ENCODE measurements around the gene PHPT1. TPM values are rescaled to one million over a fixed set of nuclear protein-coding genes. Genes with fewer than 3 reads are reported as not detected.

PHPT1 gene
- total RNA-seq, 1 donor from 2014 or later: 215 TPM

GRCh38 chr9:136823136-136824046, 25.8 kb upstream of the PHPT1 start:
- Histone ChIP-seq H3K27ac (ENCODE audit: low read depth, low read length) (no peak overlapping the region), H3K27me3 (ENCODE audit: insufficient read depth, low read length) (no peaks in the 10 kb centered on the region), H3K36me3 (ENCODE audit: insufficient read depth, low read length) (peaks cover 4% of the 10 kb centered on the region), H4K20me1 (ENCODE audit: insufficient read depth, low read length) (peaks cover 39% of the 10 kb centered on the region), H3K9me3 (ENCODE audit: insufficient read depth, low read depth, low read length) (no peaks in the 10 kb centered on the region), H3K79me2 (ENCODE audit: insufficient read depth, low read length) (peaks cover 40% of the 10 kb centered on the region), H3K4me1 (ENCODE audit: insufficient read depth, low read length) (peaks cover 12% of the 10 kb centered on the region), H2AFZ (ENCODE audit: low read depth, low read length) (no peak overlapping the region), H3K4me3 (ENCODE audit: insufficient read depth, low read depth, low read length) (no peak overlapping the region), H3K4me2 (ENCODE audit: low read length) (no peak overlapping the region), H3K9ac (ENCODE audit: low read length) (no peak overlapping the region)
- Mint-ChIP-seq H3K4me3 (ENCODE audit: unreplicated experiment) (no peak overlapping the region), H3K9me3 (ENCODE audit: unreplicated experiment) (no peaks in the 10 kb centered on the region), H3K36me3 (ENCODE audit: low read depth, unreplicated experiment) (peaks cover 5% of the 10 kb centered on the region), H3K27ac (ENCODE audit: unreplicated experiment) (no peak overlapping the region), H3K4me1 (ENCODE audit: low read depth, unreplicated experiment) (no peaks in the 10 kb centered on the region), H3K27me3 (ENCODE audit: low read depth, unreplicated experiment) (no peaks in the 10 kb centered on the region)
- DNase-seq (ENCODE audit: low read depth) (no peak), FAIRE-seq (no peak)
- no peak for TF ChIP-seq CTCF (IDR thresholded peaks at IDR 0.05; ENCODE audit: insufficient read depth, low read depth, low read length)
- TF ChIP-seq EZH2 (IDR thresholded peaks at IDR 0.05; ENCODE audit: insufficient read depth, low read length): no peak

- Histone ChIP-seq H3K27me3 (ENCODE audit: insufficient read depth, low read length) (no peaks in the 10 kb centered on the region), H3K36me3 (ENCODE audit: insufficient read depth, low read length) (peaks cover 4% of the 10 kb centered on the region), H3K9me3 (ENCODE audit: insufficient read depth, low read depth, low read length) (no peaks in the 10 kb centered on the region), H3K79me2 (ENCODE audit: insufficient read depth, low read length) (peaks cover 34% of the 10 kb centered on the region), H3K4me2 (ENCODE audit: low read length) (no peak overlapping the region), H3K27ac (ENCODE audit: low read depth, low read length) (no peak overlapping the region), H3K4me3 (ENCODE audit: insufficient read depth, low read depth, low read length) (no peak overlapping the region), H3K9ac (ENCODE audit: low read length) (no peak overlapping the region), H3K4me1 (ENCODE audit: insufficient read depth, low read length) (peaks cover 12% of the 10 kb centered on the region), H2AFZ (ENCODE audit: low read depth, low read length) (no peak overlapping the region), H4K20me1 (ENCODE audit: insufficient read depth, low read length) (peaks cover 34% of the 10 kb centered on the region)
- no peak for TF ChIP-seq EZH2 (IDR thresholded peaks at IDR 0.05; ENCODE audit: insufficient read depth, low read length)
- TF ChIP-seq CTCF (IDR thresholded peaks at IDR 0.05; ENCODE audit: insufficient read depth, low read depth, low read length): no peak
- Mint-ChIP-seq H3K27ac (ENCODE audit: unreplicated experiment) (no peak overlapping the region), H3K27me3 (ENCODE audit: low read depth, unreplicated experiment) (no peaks in the 10 kb centered on the region), H3K9me3 (ENCODE audit: unreplicated experiment) (no peaks in the 10 kb centered on the region), H3K4me3 (ENCODE audit: unreplicated experiment) (no peak overlapping the region), H3K36me3 (ENCODE audit: low read depth, unreplicated experiment) (peaks cover 6% of the 10 kb centered on the region), H3K4me1 (ENCODE audit: low read depth, unreplicated experiment) (no peaks in the 10 kb centered on the region)
- DNase-seq (ENCODE audit: low read depth) (no peak), FAIRE-seq (no peak)
Measured at GRCh38 chr9:136824496-136825225, 24.5 kb upstream of the PHPT1 start.

Measured in astrocyte (in vitro differentiated cells and primary cell).